ENCODE results near the gene FBXL2. TPM values are rescaled to one million over a fixed set of nuclear protein-coding genes. Genes with fewer than 3 reads are reported as not detected.

Gene FBXL2, protein sequence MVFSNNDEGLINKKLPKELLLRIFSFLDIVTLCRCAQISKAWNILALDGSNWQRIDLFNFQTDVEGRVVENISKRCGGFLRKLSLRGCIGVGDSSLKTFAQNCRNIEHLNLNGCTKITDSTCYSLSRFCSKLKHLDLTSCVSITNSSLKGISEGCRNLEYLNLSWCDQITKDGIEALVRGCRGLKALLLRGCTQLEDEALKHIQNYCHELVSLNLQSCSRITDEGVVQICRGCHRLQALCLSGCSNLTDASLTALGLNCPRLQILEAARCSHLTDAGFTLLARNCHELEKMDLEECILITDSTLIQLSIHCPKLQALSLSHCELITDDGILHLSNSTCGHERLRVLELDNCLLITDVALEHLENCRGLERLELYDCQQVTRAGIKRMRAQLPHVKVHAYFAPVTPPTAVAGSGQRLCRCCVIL
- total RNA-seq = 10 to 100 TPM in 3 of 4 donors, 1 to 10 TPM in 1; 7.9 to 17.2 (median 11.1) TPM
- polyA plus RNA-seq = 1 to 10 TPM in 1 of 3 donors, not detected in 2; 1.2 TPM

DNA sequence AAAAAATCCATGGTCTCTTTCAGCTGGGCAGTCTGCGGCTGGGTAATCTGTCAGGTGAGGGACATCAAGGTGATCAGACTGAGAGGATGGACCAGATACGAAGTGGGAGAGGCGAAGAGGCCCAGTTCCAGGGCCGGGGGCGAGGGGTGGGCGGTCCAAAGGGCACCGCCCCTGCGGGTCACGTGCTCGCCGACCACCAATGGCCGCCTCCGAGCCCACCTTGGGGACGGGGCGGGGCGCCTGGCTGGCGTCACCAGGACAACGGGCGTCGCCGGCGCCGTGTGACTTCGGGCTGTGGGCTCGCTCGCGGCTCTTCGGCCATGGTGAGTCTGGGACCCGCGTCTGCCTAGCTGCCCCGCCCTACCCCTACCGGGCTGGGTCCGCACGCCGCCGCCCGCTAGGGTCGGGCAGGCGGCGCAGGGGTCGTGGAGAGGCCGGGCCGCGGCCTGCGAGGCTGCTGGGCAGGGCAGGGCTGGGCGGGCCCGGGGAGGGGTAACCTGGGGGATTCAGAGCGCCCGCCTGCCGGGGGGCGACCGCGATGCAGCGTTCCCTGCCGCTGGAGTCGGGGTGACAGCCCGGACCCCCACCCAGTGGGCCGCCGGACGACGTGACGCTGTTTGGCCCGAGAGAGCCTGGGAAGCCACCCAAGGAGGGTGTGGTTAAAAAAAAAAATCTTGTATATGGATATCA, at the start of gene FBXL2:
TSS of gene FBXL2 (plus strand) at position 250 of the 690 bp plus-strand sequence. CDS start at position 321, 71 bp downstream.
- Histone ChIP-seq H3K36me3 (no peaks in the 10 kb centered on the region), H3K4me3 (peak within 1 kb of the TSS; percentile 54 to 95 (median 72)), H3K27me3 (no peaks in the 10 kb centered on the region), H3K4me1 (peaks cover 0 to 15% (median 5%) of the 10 kb centered on the region in 4 donors), H3K9me3 (no peaks in the 10 kb centered on the region), H3K27ac (peak within 1 kb of the TSS; percentile 53 to 81 (median 70))
- 2% methylated on average over 63 of the region's 63 CpGs for WGBS, 2 donors
- DNase-seq = peak; percentile 72
- intact Hi-C loops (cut with DNase I) = no loop called here
- TF ChIP-seq POLR2AphosphoS5 (IDR thresholded peaks at IDR 0.05) = peak in 3 of 4 donors; percentile 60 to 67 (median 61)
- TF ChIP-seq, protein P1, sequence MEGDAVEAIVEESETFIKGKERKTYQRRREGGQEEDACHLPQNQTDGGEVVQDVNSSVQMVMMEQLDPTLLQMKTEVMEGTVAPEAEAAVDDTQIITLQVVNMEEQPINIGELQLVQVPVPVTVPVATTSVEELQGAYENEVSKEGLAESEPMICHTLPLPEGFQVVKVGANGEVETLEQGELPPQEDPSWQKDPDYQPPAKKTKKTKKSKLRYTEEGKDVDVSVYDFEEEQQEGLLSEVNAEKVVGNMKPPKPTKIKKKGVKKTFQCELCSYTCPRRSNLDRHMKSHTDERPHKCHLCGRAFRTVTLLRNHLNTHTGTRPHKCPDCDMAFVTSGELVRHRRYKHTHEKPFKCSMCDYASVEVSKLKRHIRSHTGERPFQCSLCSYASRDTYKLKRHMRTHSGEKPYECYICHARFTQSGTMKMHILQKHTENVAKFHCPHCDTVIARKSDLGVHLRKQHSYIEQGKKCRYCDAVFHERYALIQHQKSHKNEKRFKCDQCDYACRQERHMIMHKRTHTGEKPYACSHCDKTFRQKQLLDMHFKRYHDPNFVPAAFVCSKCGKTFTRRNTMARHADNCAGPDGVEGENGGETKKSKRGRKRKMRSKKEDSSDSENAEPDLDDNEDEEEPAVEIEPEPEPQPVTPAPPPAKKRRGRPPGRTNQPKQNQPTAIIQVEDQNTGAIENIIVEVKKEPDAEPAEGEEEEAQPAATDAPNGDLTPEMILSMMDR (IDR thresholded peaks at IDR 0.05) = no peak

DNA sequence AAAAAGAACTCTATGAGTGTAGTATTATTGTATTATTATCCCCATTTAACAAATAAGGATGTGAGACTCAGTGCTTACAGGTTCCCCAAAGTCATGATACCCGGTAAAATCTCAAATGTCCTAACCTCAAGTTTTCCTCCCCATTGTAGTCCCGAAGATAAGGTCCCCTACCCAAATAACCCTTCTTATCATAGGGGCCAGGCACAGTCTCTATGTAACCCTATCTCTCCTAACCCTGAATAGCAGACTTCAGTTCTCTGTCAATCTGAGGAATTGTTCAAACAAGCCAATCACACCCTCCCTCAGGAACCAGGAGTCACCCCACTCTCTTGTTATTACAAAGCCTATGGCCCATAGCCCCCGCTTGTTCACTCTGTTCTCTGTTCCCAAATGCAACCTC, 48.2 kb upstream of the FBXL2 start:
- WGBS, 2 donors = 88 to 89% methylated on average over 3 of the region's 3 CpGs

DNA sequence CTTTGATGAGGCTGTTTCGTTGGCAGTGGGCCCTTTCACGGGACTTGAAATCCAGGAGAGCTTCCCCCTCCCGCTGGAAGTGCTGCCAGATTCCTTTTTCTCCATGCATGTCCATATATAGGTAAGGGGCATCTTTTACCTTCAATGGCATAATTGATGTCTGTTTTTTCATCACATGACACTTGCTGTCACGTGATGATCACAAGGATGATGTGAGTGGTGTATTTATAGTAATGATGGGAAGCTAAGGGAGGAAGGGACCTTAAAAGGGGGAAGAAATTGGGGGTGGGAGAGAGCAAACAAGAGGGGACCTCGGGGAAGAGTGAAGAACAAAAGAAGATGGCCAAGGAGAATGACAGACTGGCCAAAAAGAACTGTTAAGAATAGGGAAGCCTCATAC, 47.3 kb upstream of the FBXL2 start:
- Histone ChIP-seq H3K4me1 (peaks cover 0 to 8% (median 0%) of the 10 kb centered on the region in 4 donors), H3K27me3 (no peaks in the 10 kb centered on the region), H3K9me3 (no peaks in the 10 kb centered on the region), H3K36me3 (no peaks in the 10 kb centered on the region), H3K27ac (no peak overlapping the region), H3K4me3 (no peak overlapping the region)
- 52 to 60% methylated on average over 5 of the region's 5 CpGs for WGBS, 2 donors
- no peak for DNase-seq
- TF ChIP-seq, protein P1 (IDR thresholded peaks at IDR 0.05) = no peak
- no peak for TF ChIP-seq POLR2AphosphoS5 (IDR thresholded peaks at IDR 0.05)
- TF ChIP-seq POLR2A (IDR thresholded peaks at IDR 0.05) = no peak
- no peak for TF ChIP-seq EP300 (IDR thresholded peaks at IDR 0.05)
- intact Hi-C loops (cut with DNase I) = no loop called here

More for the DNA sequence above, 48.2 kb upstream of the FBXL2 start:
- Histone ChIP-seq H3K9me3 (no peaks in the 10 kb centered on the region), H3K27me3 (no peaks in the 10 kb centered on the region), H3K36me3 (no peaks in the 10 kb centered on the region), H3K4me1 (peaks cover 0 to 8% (median 0%) of the 10 kb centered on the region in 4 donors), H3K4me3 (no peak overlapping the region), H3K27ac (no peak overlapping the region)
- no peak for DNase-seq
- TF ChIP-seq POLR2AphosphoS5 (IDR thresholded peaks at IDR 0.05) (no peak), POLR2A (IDR thresholded peaks at IDR 0.05) (no peak), EP300 (IDR thresholded peaks at IDR 0.05) (no peak)
- TF ChIP-seq, protein P1 (IDR thresholded peaks at IDR 0.05) = no peak
- intact Hi-C loops (cut with DNase I) = no loop called here

DNA sequence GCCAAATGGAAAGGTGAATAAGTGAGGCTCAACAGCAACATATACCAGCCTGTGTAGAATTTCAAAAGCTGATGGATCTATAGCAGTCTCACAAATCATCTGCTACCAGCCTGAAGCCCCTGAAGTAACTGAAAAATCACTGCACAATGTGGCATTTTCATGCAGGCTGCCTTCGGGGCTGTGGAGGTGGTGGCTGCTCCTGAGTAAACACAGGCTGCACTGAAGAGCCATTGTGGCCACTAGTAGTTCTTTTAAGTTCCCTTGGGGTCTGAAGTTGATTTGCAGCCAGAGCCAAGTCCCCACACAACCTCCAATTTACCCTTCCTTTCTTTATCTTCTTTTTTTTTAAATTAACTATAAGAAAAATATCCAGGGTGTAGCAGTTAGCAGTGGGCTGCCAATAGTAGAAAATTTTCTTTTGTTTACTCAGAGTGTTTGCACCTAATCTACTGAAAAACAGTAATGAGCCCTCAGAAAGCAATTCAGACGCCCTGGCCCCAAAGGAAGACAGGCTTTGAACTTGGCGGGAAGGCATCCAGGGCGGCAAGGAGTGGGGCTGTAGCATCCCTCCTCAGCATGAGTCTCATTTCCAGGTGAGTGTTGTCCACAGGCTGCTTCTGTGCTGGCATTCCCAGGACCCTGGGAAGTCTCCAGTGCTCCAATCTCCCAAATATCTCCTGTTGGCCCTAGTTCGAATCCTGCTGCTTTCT, 45.3 kb upstream of the FBXL2 start:
- Histone ChIP-seq H3K9me3 (no peaks in the 10 kb centered on the region), H3K4me1 (peaks cover 0 to 8% (median 0%) of the 10 kb centered on the region in 4 donors), H3K36me3 (no peaks in the 10 kb centered on the region), H3K27ac (no peak overlapping the region), H3K4me3 (no peak overlapping the region), H3K27me3 (no peaks in the 10 kb centered on the region)
- intact Hi-C loops (cut with DNase I) = no loop called here
- no peak for TF ChIP-seq EP300 (IDR thresholded peaks at IDR 0.05)
- no peak for TF ChIP-seq POLR2AphosphoS5 (IDR thresholded peaks at IDR 0.05)
- DNase-seq = no peak
- 37 to 55% methylated on average over 5 of the region's 5 CpGs for WGBS, 2 donors
